GM12874 (cell line): Measurements from ENCODE around the gene CDH4.

Experiments used
- CTCF ChIP-seq: IDR thresholded peaks from 2 replicates; pipeline ENCODE4 v1.5.1; 2011; ENCODE audit warnings: low read depth, mild to moderate bottlenecking, control low read depth, low read length, moderate library complexity; ENCODE audit not compliant: insufficient read depth

The CDH4 gene

GRCh38 chr20:61417221-61417941 is 165.3 kb downstream of the CDH4 start:
- no peak for TF ChIP-seq CTCF

GRCh38 chr20:61419010-61419409 is 166.9 kb downstream of the CDH4 start:
- no peak for TF ChIP-seq CTCF

GRCh38 chr20:61419501-61419900 is 167.4 kb downstream of the CDH4 start:
- TF ChIP-seq CTCF, result no peak

GRCh38 chr20:61420056-61420455 is 168.0 kb downstream of the CDH4 start:
- TF ChIP-seq CTCF, result no peak

- TF ChIP-seq CTCF, result no peak
Observed at GRCh38 chr20:61420781-61421180, 168.7 kb downstream of the CDH4 start.

- TF ChIP-seq CTCF, result no peak
Observed at GRCh38 chr20:61422636-61423425, 170.8 kb downstream of the CDH4 start.

GRCh38 chr20:61424011-61424627 is 172.1 kb downstream of the CDH4 start:
- no peak for TF ChIP-seq CTCF
